Left cardiac atrium (tissue), 4 donors: Measurements from ENCODE around the gene SH3RF3. TPM values are rescaled to one million over a fixed set of nuclear protein-coding genes. Genes with fewer than 3 reads are reported as not detected.
"Not testable (repeated sequence)": the region's sequence is repeated elsewhere in the genome, so short reads cannot be mapped to it uniquely, and the experiment has no call there.

ENCODE experiments used
- ATAC-seq, 2 donors: fragments of 200-7000 bp; cut with Tn5 transposase; one replicate each; pipeline ENCODE4 v1.9.1; 2020; ENCODE audit warnings: mild to moderate bottlenecking in 2 of 2, moderate library complexity in 2 of 2
- DNase-seq: peaks from one replicate; pipeline ENCODE4 v3.0.0-alpha.2; 2020
- intact Hi-C, 2 donors: fragments of 100-400 bp; cut with DNase I; formaldehyde crosslinking; loops; one replicate each; pipeline versions ENCODE4 v1.14.1 to v1.15.1; 2022 to 2023
- total RNA-seq, 2 donors: library from RNA; stranded (reverse); fragmentation: NEBNext Ultra II Directional; extraction: Animal tissue kit (Norgen Biotek cat#: 25700); gene quantifications; one replicate each; pipeline ENCODE4 v1.2.1, GENCODE V29; 2021
- donor health status: DM: no; HTN: yes; CAD: no.
- donor health status: DM: no; HTN: yes; CAD: no; lungs with severe emphysema.
- donor health status: DM: yes; HTN: yes; CAD: no.
- donor health status: Dilated cardiomyopathy.

SH3RF3 gene
- total RNA-seq, 2 donors from 2014 or later: 8.8 to 9.4 TPM

- intact Hi-C loops: loop anchor here in 1 of 2 donors (10.0 kb wide), 1 partner anchor 282 kb away; no protein-coding TSS in a partner anchor
- DNase-seq: no peak
- ATAC-seq: no peak
Measured at GRCh38 chr2:109222422-109222821, 93.4 kb downstream of the SH3RF3 start.

- no peak for DNase-seq
- ATAC-seq: peak in 1 of 2 donors; percentile 36
- intact Hi-C loops: loop anchor here in 1 of 2 donors (10.0 kb wide), 1 partner anchor 282 kb away; no protein-coding TSS in a partner anchor
Measured at GRCh38 chr2:109222825-109223471, 93.9 kb downstream of the SH3RF3 start.

DNA sequence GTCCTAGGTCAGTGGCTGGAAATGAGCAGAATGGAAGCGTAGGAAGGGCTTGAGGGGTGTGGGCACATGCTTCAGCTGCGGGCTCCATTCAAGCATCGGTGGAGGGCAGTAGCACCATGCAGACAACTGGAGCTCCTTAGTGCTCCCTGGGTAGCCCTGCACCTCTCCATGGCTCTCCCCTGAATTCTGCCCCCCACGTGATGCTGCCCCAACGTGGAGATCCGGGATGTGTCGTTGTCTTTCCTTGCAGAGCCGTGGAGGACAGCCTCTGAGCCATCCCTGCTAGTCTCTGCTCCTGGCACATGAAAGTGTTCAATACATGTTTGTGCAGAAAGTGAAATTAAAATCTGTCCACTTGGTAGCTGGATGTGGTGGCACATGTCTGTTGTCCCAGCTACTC, 94.5 kb downstream of the SH3RF3 start:
- intact Hi-C loops: loop anchor here in 1 of 2 donors (10.0 kb wide), 1 partner anchor 281 kb away; no protein-coding TSS in a partner anchor
- ATAC-seq: no peak
- DNase-seq: no peak

GRCh38 chr2:109224341-109224740, 95.3 kb downstream of the SH3RF3 start:
- DNase-seq, ATAC-seq: not testable (repeated sequence)
- intact Hi-C loops: loop anchor here in 1 of 2 donors (10.0 kb wide), 1 partner anchor 280 kb away; no protein-coding TSS in a partner anchor

GRCh38 chr2:109225170-109225782, 96.3 kb downstream of the SH3RF3 start:
- no peak for DNase-seq
- no peak for ATAC-seq
- intact Hi-C loops: loop anchor here in 1 of 2 donors (10.0 kb wide), 1 partner anchor 280 kb away; no protein-coding TSS in a partner anchor

DNA sequence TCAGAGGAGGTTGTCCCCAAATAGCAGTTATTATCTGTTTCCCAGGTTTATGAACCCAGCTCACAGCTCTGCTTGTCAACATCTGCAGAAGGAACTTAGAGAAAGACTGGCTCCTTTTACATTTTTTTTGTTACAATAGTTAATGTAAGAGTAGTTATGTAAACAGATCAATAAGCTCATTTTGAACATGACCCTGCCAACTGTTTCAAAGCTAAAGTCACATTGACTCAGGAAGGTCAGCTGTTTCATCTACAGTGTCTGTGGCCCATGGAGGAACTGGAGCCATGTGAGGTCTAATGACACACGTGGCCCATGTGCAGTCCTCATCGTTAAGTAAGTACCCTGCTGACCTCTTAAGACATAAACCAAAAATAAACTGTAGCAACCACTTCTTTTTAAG, 97.1 kb downstream of the SH3RF3 start:
- intact Hi-C loops: loop anchor here in 1 of 2 donors (10.0 kb wide), 1 partner anchor 279 kb away; no protein-coding TSS in a partner anchor
- no peak for DNase-seq
- ATAC-seq: no peak

DNA sequence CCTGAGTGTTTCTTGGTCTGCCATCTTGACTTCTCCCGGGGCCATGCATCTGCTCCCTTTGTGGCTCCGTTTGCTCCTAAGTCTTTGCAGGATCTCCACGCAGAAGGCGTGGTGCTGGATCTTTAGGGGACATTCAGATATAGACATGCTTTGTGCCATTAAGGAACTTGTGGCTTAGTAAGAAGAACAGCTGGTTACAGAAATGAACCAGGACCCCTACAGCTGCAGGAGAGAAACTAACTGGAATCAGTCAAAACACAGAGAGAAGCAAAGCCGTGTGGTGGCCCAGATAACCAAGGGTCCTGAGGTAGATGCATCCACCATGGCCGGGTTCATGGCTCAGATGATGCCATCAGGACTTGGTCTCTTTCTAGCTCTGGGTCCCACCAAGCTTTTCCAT, 97.6 kb downstream of the SH3RF3 start:
- DNase-seq: no peak
- ATAC-seq: no peak

GRCh38 chr2:109229094-109229675, 100.2 kb downstream of the SH3RF3 start:
- ATAC-seq (no peak), DNase-seq (no peak)
- intact Hi-C loops: loop anchor here in 1 of 2 donors (10.0 kb wide), 1 partner anchor 276 kb away; no protein-coding TSS in a partner anchor

More for the DNA sequence above, 97.6 kb downstream of the SH3RF3 start:
- intact Hi-C loops: loop anchor here in 1 of 2 donors (10.0 kb wide), 1 partner anchor 278 kb away; no protein-coding TSS in a partner anchor

DNA sequence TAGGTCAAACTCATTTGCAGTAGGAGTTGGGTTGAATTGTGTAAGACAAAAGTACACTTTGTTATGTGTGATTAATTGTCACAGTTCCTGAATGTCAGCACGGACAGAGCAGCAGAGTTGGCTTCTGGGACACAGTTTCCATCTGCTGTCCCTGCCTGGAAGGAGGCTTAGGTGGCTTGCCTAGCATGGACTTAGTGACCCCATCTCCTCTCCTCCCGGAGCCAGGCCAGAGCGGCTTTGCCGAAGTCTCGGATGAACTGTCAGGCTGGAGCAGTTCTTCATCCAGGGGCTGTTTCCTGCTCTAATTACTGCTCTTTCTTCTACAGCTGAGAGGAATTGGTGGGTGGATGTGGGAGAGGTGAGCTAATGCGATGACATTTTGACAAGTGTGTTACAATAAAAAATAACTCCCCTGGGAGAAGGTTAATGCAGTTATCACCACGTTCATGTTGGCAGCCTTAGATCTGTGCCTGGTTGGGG, 102.0 kb downstream of the SH3RF3 start:
- ATAC-seq (peak; percentile 57 to 67), DNase-seq (no peak)
- intact Hi-C loops: no loop called here

DNA sequence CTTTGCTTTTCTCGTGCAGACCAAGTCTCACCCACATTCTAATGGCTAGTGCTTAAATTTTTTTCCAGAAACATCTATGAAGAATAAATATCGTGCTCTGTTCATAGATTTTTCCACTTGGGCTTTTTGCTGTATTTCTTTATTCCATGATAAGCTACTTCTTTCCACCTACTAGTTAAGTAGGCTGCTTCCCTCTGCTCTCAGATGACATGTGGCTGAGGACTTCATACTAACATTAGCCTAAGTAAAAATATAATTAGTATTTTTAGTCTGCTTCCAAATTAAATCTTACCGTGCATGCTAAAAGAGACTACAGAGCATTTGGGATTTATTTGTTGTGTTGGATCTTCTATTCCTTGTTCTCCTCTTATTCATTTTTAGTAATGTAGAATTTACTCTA, 102.4 kb downstream of the SH3RF3 start:
- intact Hi-C loops: no loop called here
- no peak for ATAC-seq
- no peak for DNase-seq

DNA sequence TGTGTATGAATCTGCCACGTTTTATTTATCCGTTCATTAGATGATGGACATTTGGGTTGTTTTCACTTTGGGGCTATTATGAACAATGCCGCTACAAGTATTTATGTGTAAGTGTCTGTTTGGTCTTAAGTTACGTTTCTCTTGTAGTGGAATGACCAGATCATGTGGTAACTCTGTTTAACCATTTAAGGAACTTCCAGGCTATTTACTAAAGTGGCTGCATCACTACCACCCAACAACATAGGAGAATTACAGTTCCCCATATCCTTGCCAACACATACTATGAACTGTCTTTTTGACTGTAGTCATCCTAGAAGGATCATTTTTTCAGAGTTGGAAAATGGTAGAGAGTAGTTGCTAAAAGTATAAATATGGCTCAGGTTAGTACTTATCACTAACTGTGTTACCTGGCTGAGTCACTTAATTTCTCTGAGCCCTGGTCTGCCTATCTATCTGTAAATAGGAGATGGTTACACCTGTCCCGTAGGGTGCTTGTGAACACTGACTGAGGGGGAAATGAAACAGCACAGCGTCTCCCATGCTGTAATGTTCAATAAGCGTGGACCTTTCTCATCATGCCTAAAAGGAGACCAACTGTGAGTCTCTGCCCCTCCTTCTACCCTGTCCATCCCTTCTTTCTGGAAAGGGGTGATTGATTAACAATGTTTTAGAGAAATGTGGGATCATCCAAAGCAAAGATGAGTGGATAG, 103.1 kb downstream of the SH3RF3 start:
- DNase-seq: no peak
- intact Hi-C loops: no loop called here
- no peak for ATAC-seq

DNA sequence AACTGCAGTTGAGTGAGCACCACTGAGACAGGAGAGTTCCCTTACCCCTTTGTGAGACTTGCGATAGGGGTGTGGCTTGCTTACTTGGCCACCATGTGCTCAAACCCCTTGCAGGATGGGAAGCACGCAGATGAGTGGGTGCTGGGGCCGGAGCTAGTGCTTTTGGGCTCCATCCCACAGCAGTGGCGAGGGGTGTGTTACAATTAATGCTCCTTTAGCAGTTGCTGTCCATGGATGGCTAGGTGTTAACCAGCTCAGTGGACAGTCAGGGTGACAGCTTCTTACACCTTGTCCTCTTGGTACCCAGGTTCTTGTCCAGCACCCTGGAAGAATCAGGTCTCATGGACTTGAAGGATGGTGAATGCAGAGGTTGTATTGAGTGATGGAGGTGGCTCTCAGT, 103.9 kb downstream of the SH3RF3 start:
- intact Hi-C loops: no loop called here
- DNase-seq (no peak), ATAC-seq (no peak)

DNA sequence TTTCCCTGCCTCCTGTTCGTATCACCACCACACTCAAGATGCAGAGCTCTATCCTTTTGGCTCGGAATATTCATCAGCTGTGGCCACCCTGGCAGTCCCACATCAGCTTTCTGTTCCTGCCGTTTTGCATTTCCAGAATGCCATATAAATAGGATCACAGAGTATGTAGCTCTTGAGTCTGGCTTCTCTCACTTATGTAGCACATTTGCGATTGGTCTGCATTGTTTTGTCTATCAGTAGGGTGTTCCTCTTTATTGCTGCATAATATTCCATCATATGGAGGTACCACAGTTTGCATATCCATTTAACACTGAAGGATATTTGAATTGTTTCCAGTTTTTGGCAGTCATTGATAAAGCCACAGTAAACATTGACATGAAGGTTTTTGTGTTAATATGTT, 104.6 kb downstream of the SH3RF3 start:
- ATAC-seq (no peak), DNase-seq (no peak)
- intact Hi-C loops: no loop called here

DNA sequence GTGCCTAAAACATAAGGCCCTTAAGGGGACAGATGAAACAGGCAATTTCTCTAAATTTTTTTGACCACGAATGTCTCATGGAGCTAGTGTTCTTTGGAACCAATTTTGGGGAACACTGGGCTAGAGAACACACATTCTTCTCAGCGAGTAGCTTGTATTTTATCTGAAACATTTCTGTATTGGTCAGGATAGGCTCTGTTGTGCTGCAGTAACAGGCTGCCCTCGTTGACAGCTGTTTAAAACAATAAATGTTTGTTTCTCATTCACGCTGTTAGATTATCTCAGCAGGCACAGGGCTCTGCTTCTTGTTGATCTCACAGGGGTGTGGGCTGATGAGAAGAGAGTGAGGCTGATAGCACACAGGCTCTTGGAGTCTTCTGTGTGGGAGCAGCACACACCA, 105.3 kb downstream of the SH3RF3 start:
- intact Hi-C loops: no loop called here
- no peak for ATAC-seq
- no peak for DNase-seq

- no peak for DNase-seq
- intact Hi-C loops: no loop called here
- ATAC-seq: no peak
Measured at GRCh38 chr2:109236147-109236546, 107.1 kb downstream of the SH3RF3 start.

GRCh38 chr2:109237792-109238191, 108.8 kb downstream of the SH3RF3 start:
- ATAC-seq (no peak), DNase-seq (no peak)
- intact Hi-C loops: no loop called here

DNA sequence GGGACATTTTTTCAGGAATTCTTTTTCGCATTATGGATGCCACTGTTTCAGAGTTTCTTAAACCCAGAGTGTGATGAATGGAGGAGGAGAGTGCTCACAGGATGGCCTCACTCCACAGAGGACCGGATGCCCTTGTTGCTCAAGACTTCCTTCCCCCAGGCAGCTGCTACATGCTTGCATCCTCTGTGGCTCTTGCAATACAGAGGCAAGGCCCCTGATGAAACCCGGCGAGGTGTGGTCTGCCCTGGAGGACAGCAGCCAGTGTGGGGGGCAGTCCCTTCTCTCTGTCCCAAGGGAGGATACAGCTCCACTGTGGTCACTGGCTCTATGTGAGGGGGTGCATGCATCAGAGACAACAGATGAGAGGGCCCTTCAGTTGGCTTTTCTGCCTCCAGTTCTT, 109.6 kb downstream of the SH3RF3 start:
- DNase-seq (peak; percentile 73), ATAC-seq (peak; percentile 28 to 50)
- intact Hi-C loops: no loop called here

GRCh38 chr2:109239720-109240119, 110.7 kb downstream of the SH3RF3 start:
- ATAC-seq (peak in 1 of 2 donors; percentile 21), DNase-seq (no peak)
- intact Hi-C loops: loop anchor here in 1 of 2 donors (10.0 kb wide), 1 partner anchor 85 kb away; no protein-coding TSS in a partner anchor

DNA sequence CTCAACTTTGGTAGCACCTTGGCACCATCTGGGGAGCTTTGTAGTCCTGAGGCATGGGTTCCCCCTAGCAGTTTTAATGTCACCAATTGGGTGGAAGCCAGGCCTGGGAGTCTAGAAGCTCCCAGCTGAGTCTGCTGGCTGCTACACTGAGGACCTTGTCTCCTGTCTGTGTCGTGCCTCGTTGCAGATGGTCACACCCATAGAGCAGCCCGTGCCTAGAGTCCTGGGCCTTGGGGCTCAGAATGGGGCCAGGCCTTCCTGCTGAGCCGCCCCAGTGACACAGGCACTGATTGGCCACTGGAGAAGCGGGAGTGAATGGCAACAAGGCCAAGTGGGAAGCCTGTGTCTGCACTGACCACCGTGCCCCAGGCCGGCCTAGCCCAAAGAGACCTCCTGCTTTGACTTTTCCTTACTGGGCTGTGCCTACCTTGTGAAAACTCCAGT, 113.2 kb downstream of the SH3RF3 start:
- ATAC-seq (peak; percentile 27 to 64), DNase-seq (peak; percentile 43)
- intact Hi-C loops: loop anchor here in 1 of 2 donors (10.0 kb wide), 1 partner anchor 83 kb away; no protein-coding TSS in a partner anchor
